Uterus (tissue), 4 donors: Measurements from ENCODE around the gene CYP27A1. TPM values are rescaled to one million over a fixed set of nuclear protein-coding genes. Genes with fewer than 3 reads are reported as not detected.

Source experiments
- DNase-seq, 2 donors: peaks; one replicate each; pipeline ENCODE4 v3.0.0-alpha.2; 2019 to 2020
- H3K27ac ChIP-seq, 2 donors: fragments of 200-600 bp; sonication (generic); 1 replicate in 1 of 2; 2 replicates in 1 of 2; pipeline ENCODE4 v1.5.1; 2016 to 2018
- H3K27me3 ChIP-seq, 2 donors: fragments of 200-600 bp; sonication (generic); one replicate each; pipeline ENCODE4 v1.5.1; 2018 to 2019; ENCODE audit warnings: control low read depth in 1 of 2
- H3K36me3 ChIP-seq, 2 donors: fragments of 200-600 bp; sonication (generic); one replicate each; pipeline ENCODE4 v1.5.1; 2019; ENCODE audit warnings: control low read depth in 1 of 2
- H3K4me1 ChIP-seq, 2 donors: fragments of 200-600 bp; sonication (generic); one replicate each; pipeline ENCODE4 v1.5.1; 2018 to 2019; ENCODE audit warnings: control low read depth in 1 of 2
- H3K4me3 ChIP-seq, 2 donors: fragments of 200-600 bp; sonication (generic); 1 replicate in 1 of 2; 2 replicates in 1 of 2; pipeline ENCODE4 v1.5.1; 2018 to 2019; ENCODE audit warnings: mild to moderate bottlenecking in 1 of 2
- H3K9me3 ChIP-seq, 2 donors: fragments of 200-600 bp; sonication (generic); one replicate each; pipeline ENCODE4 v1.5.1; 2019; ENCODE audit warnings: control low read depth in 1 of 2
- POLR2A ChIP-seq, 2 donors: fragments of 450-650 bp; IDR thresholded peaks; one replicate each; pipeline ENCODE4 v1.6.1; 2016; ENCODE audit warnings: antibody characterized with exemption in 2 of 2, mild to moderate bottlenecking in 1 of 2, moderate library complexity in 1 of 2
- intact Hi-C: fragments of 100-400 bp; cut with DNase I; formaldehyde crosslinking; loops from one replicate; pipeline ENCODE4 v1.15.1; 2023; ENCODE audit warnings: low total_unique reads
- total RNA-seq, 4 donors: library from RNA; depleted of rRNA in 3 of 4; stranded (reverse); fragments of >200 nt in 3 of 4; gene quantifications; one replicate each; pipeline versions ENCODE4 v1.1.0 to v1.2.4, GENCODE V29; 2014 to 2023
- TF ChIP-seq, protein P1 (sequence below), 4 experiments: fragments of 200-600 bp in 2 of 4; fragments of 450-650 bp in 2 of 4; sonication (generic) in 2 of 4; IDR thresholded peaks; one replicate each; pipeline ENCODE4 v1.5.1; 2016 to 2019; ENCODE audit warnings: antibody characterized with exemption in 4 of 4, mild to moderate bottlenecking in 2 of 4, moderate library complexity in 1 of 4
- donor health status: DM: yes; HTN: yes; CAD: no.

Gene CYP27A1
- total RNA-seq, 4 donors from 2014 or later = 4.1 to 15.7 (median 8.7) TPM

DNA sequence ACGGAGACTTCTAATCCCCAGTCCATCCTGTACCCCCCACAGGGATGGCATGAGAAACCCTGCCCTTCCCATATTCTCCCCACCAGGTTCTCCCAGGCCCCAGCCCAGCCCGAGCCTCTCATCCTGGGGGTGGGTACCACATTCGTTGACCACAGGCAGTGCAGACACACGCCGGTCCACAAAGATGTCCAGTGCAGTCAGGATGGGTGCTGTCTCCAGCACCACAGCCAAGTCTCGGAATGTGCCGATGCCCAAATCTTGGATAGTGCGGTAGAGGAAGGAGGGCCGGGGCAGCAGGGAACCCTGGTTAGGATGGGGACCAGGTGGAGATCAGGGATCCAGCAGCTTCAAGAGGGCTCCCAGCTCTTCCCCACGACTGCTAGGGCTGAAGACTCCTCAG, 44.8 kb downstream of the CYP27A1 start:
- no peaks in the 10 kb centered on the region for H3K27me3 ChIP-seq
- no peak for TF ChIP-seq POLR2A (IDR thresholded peaks at IDR 0.05)
- TF ChIP-seq, protein P1, sequence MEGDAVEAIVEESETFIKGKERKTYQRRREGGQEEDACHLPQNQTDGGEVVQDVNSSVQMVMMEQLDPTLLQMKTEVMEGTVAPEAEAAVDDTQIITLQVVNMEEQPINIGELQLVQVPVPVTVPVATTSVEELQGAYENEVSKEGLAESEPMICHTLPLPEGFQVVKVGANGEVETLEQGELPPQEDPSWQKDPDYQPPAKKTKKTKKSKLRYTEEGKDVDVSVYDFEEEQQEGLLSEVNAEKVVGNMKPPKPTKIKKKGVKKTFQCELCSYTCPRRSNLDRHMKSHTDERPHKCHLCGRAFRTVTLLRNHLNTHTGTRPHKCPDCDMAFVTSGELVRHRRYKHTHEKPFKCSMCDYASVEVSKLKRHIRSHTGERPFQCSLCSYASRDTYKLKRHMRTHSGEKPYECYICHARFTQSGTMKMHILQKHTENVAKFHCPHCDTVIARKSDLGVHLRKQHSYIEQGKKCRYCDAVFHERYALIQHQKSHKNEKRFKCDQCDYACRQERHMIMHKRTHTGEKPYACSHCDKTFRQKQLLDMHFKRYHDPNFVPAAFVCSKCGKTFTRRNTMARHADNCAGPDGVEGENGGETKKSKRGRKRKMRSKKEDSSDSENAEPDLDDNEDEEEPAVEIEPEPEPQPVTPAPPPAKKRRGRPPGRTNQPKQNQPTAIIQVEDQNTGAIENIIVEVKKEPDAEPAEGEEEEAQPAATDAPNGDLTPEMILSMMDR (IDR thresholded peaks at IDR 0.05) = no peak
- DNase-seq = no peak
- H3K4me1 ChIP-seq = no peaks in the 10 kb centered on the region
- no peaks in the 10 kb centered on the region for H3K36me3 ChIP-seq
- no peaks in the 10 kb centered on the region for H3K9me3 ChIP-seq
- H3K4me3 ChIP-seq = no peak overlapping the region
- intact Hi-C loops = no loop called here
- no peak overlapping the region for H3K27ac ChIP-seq

DNA sequence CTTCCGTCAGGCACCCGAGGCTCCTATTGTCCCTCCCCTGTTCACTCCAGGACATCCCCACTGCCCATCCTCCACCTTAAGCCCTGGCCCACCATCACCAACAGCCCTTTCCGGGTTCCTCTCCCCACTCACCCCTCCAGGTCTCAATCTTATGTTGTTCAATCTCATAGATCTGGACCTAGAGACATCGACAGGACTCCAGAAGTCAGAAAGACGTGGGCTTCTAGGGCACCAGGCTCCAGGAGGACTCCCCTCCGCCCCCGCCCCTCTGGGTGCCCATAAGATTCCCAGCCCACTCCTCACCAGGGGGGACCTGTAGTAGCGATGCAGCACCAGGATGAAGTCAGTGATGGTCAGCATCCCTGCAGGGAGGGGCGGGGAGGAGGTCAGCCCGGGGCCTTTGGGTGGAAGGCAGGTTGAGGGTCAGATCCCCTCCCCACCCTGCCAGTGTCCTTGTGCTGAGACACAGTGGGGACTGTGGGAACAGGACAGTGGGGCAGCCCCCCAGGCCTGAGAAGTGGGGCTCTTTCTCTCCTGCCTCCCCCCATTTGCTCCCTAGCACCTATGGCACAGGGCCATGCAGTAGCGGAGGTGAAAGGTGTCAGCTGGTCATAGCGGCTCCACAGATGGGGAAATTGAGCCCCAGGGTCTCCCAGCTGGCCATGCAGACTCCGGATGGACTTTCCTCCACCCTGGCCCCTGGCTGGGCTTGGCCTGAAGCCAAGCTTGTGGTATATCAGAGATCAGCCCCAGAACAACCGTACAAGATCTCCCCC, 45.9 kb downstream of the CYP27A1 start:
- Histone ChIP-seq H3K27me3 (no peaks in the 10 kb centered on the region), H3K27ac (no peak overlapping the region), H3K4me3 (no peak overlapping the region), H3K4me1 (no peaks in the 10 kb centered on the region), H3K9me3 (no peaks in the 10 kb centered on the region), H3K36me3 (no peaks in the 10 kb centered on the region)
- no peak for DNase-seq
- TF ChIP-seq, protein P1 (IDR thresholded peaks at IDR 0.05) = no peak
- no peak for TF ChIP-seq POLR2A (IDR thresholded peaks at IDR 0.05)
- intact Hi-C loops = no loop called here

DNA sequence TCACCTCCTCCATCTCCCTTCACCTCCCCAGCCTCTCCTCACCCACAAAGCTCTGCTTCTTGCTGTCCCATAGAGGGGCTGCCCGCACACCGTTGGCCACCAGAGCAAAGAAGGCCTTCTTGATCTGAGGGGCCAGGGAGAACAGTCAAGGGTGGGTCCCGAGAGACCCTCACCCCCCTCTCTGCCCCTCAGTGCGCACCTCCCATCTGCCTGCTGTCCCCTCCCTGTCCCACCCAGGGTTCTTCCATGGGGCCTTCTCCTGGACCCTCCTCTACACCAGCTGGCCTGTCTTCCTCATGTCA, 46.5 kb downstream of the CYP27A1 start:
- DNase-seq = no peak
- no peak for TF ChIP-seq POLR2A (IDR thresholded peaks at IDR 0.05)
- TF ChIP-seq, protein P1 (IDR thresholded peaks at IDR 0.05) = no peak
- Histone ChIP-seq H3K36me3 (no peaks in the 10 kb centered on the region), H3K4me1 (no peaks in the 10 kb centered on the region), H3K27me3 (no peaks in the 10 kb centered on the region), H3K4me3 (no peak overlapping the region), H3K9me3 (no peaks in the 10 kb centered on the region), H3K27ac (no peak overlapping the region)
- intact Hi-C loops = no loop called here

DNA sequence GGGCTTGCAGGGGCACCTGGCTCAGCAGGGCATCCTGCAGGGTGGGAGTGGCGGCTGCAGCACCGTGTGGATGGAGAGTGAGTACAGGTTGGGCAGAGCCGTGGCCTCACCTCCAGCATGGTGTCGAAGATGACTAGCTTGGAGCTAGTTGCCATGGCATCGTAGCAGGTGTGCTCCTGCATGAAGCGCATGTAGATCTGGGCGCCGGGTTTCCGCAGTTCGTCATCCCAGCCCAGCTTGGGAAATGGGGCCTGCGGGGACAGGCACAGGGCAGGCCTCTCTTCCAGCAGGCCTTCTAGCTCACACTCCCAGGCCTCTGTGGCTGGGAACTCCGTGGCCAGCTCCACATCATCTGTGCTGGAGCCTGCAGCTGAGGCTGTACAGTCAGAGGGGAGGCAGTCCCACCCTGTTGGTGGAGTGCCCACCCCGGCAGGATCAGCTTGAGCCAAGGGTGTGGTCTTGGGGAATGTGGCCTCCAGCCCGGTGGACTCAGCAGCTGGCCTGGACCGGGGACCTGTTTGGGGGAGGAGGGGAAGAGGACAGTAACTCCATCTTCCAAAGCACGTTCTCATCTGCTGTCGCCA, 48.0 kb downstream of the CYP27A1 start:
- intact Hi-C loops = no loop called here
- TF ChIP-seq POLR2A (IDR thresholded peaks at IDR 0.05) = no peak
- TF ChIP-seq, protein P1 (IDR thresholded peaks at IDR 0.05) = no peak
- no peak overlapping the region for H3K27ac ChIP-seq

DNA sequence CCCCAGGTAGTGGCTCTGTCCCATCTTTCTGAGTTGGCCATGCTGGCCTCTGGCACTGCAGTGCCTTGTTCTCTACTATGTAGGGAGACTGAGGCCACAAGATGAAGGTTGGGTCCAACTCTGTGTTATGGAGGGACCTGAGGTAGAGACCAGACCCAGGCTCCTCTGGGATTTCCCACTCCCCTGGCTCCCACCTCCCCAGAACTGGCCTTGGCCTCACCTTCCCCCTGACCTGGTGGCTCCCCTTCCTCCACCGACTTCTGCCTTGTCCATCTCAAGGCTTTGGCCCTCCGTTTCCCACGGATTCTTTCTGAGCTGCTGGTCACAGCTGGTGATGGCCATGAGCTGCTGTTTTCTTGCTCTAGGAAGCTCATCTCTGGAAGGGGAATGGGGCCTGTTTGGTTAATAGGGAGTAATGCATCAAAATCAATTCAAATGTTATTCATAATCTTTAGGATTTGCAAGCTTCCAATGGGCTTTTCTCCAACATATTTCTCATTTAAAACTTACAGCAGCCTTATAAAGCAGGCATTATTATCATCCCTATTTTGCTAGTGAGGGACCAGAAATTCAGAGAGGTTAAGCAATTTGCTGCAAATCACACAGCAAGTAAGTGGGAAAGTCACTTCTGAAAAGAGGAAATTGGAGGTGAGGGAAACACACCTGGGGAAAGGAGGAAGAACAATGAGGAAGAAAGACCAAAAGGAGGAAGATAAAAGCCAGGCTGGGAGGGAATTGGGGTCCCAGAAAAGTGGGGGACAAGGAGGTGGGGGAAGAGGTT, 48.8 kb downstream of the CYP27A1 start:
- no peak overlapping the region for H3K4me3 ChIP-seq
- no peak for DNase-seq
- no peaks in the 10 kb centered on the region for H3K9me3 ChIP-seq
- no peaks in the 10 kb centered on the region for H3K4me1 ChIP-seq
- H3K27ac ChIP-seq = no peak overlapping the region
- no peaks in the 10 kb centered on the region for H3K36me3 ChIP-seq
- intact Hi-C loops = no loop called here
- no peaks in the 10 kb centered on the region for H3K27me3 ChIP-seq
- TF ChIP-seq POLR2A (IDR thresholded peaks at IDR 0.05) = no peak
- TF ChIP-seq, protein P1 (IDR thresholded peaks at IDR 0.05) = no peak

More for the DNA sequence above, 48.0 kb downstream of the CYP27A1 start:
- Histone ChIP-seq H3K27me3 (no peaks in the 10 kb centered on the region), H3K4me3 (no peak overlapping the region), H3K4me1 (no peaks in the 10 kb centered on the region), H3K36me3 (no peaks in the 10 kb centered on the region), H3K9me3 (no peaks in the 10 kb centered on the region)
- no peak for DNase-seq
